ENCODE results near the gene USP46. TPM values are rescaled to one million over a fixed set of nuclear protein-coding genes. Genes with fewer than 3 reads are reported as not detected.
A peak's percentile ranks its signal among the peaks of the same experiment; 100 is the strongest.

Gene USP46
- total and polyA plus RNA-seq, 12 donors, result 4.8 to 113 (median 65.8) TPM

- 98 to 100% methylated on average over 2 of the region's 2 CpGs for WGBS, 2 donors
- ATAC-seq, result no peak
These were observed 37.5 kb downstream of the USP46 start for GRCh38 chr4:52621567-52621966.

GRCh38 chr4:52619591-52619931 lies 39.5 kb downstream of the USP46 start:
- no peak for TF ChIP-seq CTCF (IDR thresholded peaks at IDR 0.05)
- intact Hi-C loops (cut with DNase I), result no loop called here
- WGBS, 2 donors, result 21 to 28% methylated on average over 2 of the region's 2 CpGs

More at GRCh38 chr4:52621567-52621966, 37.5 kb downstream of the USP46 start:
- Histone ChIP-seq H3K27ac (no peak overlapping the region), H3K9me3 (no peaks in the 10 kb centered on the region), H3K27me3 (no peaks in the 10 kb centered on the region), H3K36me3 (peaks cover 0 to 49% (median 8%) of the 10 kb centered on the region in 9 donors), H3K4me3 (no peak overlapping the region), H3K4me1 (peaks cover 0 to 33% (median 19%) of the 10 kb centered on the region in 9 donors)
- intact Hi-C loops (cut with DNase I), result loop anchor here in 1 of 10 donors (10.0 kb wide), 1 partner anchor 363 kb away; no protein-coding TSS in a partner anchor
- TF ChIP-seq CTCF (IDR thresholded peaks at IDR 0.05), result no peak
- DNase-seq, result no peak

GRCh38 chr4:52618795-52619590 lies 40.1 kb downstream of the USP46 start:
- intact Hi-C loops (cut with DNase I), result no loop called here
- H3K27me3 ChIP-seq, result no peaks in the 10 kb centered on the region
- H3K27ac ChIP-seq, result no peak overlapping the region
- no peak for TF ChIP-seq CTCF (IDR thresholded peaks at IDR 0.05)
- ATAC-seq, result no peak
- DNase-seq, result no peak
- no peaks in the 10 kb centered on the region for H3K9me3 ChIP-seq
- H3K36me3 ChIP-seq, result peaks cover 0 to 23% (median 0%) of the 10 kb centered on the region in 9 donors
- peaks cover 0 to 29% (median 19%) of the 10 kb centered on the region in 9 donors for H3K4me1 ChIP-seq
- 70 to 83% methylated on average over 3 of the region's 3 CpGs for WGBS, 2 donors
- H3K4me3 ChIP-seq, result no peak overlapping the region

More at GRCh38 chr4:52619591-52619931, 39.5 kb downstream of the USP46 start:
- Histone ChIP-seq H3K4me1 (peaks cover 0 to 30% (median 19%) of the 10 kb centered on the region in 9 donors), H3K9me3 (no peaks in the 10 kb centered on the region), H3K27ac (no peak overlapping the region), H3K4me3 (no peak overlapping the region), H3K27me3 (no peaks in the 10 kb centered on the region), H3K36me3 (peaks cover 0 to 29% (median 0%) of the 10 kb centered on the region in 9 donors)
- DNase-seq (no peak), ATAC-seq (peak in 2 of 8 donors; percentile 52 to 66)

- H3K36me3 ChIP-seq, result peaks cover 0 to 11% (median 0%) of the 10 kb centered on the region in 9 donors
- H3K4me1 ChIP-seq, result peaks cover 0 to 36% (median 19%) of the 10 kb centered on the region in 9 donors
- no peaks in the 10 kb centered on the region for H3K9me3 ChIP-seq
- no peaks in the 10 kb centered on the region for H3K27me3 ChIP-seq
- no peak for TF ChIP-seq CTCF (IDR thresholded peaks at IDR 0.05)
- no peak overlapping the region for H3K27ac ChIP-seq
- H3K4me3 ChIP-seq, result no peak overlapping the region
- 86 to 91% methylated on average over 3 of the region's 3 CpGs for WGBS, 2 donors
- no peak for DNase-seq
- intact Hi-C loops (cut with DNase I), result no loop called here
- no peak for ATAC-seq
These were observed 41.6 kb downstream of the USP46 start for GRCh38 chr4:52617336-52618020.
